T-helper 1 cell treated with Interleukin-12 subunit alpha and Interleukin-12 subunit beta and Interleukin-4 antibody, amounts not matched to agents 30 ng/mL and 1 ng/mL, for 36 hours (primary cell): ENCODE measurements around the gene CIAO2A. TPM values are rescaled to one million over a fixed set of nuclear protein-coding genes. Genes with fewer than 3 reads are reported as not detected.

Experiments used
- intact Hi-C: fragments of 100-400 bp; cut with micrococcal nuclease; formaldehyde crosslinking; loops from one replicate; pipeline ENCODE4 v1.15.1; 2024
- total RNA-seq: library from RNA; stranded (reverse); gene quantifications from 2 replicates; pipeline ENCODE4 v1.2.3, GENCODE V29; 2022

CIAO2A gene
- total RNA-seq, 1 donor from 2014 or later: 64.2 TPM

DNA sequence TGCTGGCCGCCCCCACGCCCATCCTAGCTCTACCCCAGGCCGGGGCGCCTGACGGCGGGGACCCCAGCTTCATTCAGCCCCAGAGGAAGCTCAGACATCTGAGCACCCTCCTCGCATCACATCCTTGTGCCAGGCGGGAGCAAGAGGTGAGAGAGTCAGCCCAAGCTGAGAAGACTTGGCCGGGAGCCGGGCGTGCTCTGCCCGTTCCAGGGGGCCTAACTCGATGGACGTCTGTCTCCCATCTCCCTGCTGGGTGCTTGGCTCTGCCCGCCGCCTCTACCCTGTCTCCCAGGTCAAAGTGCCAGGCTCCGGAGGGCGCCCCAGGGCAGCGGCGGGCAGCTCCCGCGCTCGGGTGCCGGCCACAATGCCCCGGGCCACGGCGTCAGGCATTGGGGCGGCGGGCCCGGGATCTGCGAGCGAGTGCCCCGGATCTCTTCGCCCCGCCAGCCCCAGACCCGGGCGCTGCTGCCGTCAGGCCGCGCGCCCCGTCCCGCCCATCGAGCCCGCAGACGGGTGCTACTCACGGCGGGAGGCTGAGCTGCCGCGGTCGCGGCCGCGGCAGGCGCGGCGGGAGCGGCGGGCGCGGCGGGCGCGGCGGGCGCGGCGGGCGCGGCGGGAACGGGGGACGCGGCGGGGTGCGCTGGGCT is 47.7 kb downstream of the CIAO2A start:
- intact Hi-C loops: loop anchor here (1.0 to 2.0 kb wide), 7 partner anchors 36 to 294 kb away; partner anchors contain the start of gene CIAO2A

- intact Hi-C loops: no loop called here
Observed at GRCh38 chr15:64045101-64045435, 48.6 kb downstream of the CIAO2A start.

GRCh38 chr15:64044300-64045100 is 49.1 kb downstream of the CIAO2A start:
- intact Hi-C loops: no loop called here

- intact Hi-C loops: no loop called here
Observed at GRCh38 chr15:64038878-64039610, 54.6 kb downstream of the CIAO2A start.

DNA sequence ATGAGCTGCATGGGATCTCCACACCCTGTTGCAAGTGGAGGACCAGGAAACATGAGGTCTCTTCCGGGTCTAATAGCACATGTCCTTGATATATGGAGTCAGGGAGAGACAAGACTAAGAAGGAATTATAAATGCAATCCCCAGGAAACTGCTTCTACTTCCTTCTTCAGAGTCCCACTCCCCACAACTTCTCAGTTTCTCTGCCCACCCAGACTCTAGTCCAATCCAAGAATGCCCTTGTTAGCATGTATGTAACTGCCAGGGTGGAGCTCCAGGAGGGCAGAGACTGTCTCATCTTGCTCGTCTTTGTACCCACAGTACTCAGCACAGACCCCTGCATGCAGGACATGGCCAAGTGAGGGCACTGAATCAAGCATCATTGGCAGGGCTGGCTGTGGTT is 55.7 kb downstream of the CIAO2A start:
- intact Hi-C loops: no loop called here

DNA sequence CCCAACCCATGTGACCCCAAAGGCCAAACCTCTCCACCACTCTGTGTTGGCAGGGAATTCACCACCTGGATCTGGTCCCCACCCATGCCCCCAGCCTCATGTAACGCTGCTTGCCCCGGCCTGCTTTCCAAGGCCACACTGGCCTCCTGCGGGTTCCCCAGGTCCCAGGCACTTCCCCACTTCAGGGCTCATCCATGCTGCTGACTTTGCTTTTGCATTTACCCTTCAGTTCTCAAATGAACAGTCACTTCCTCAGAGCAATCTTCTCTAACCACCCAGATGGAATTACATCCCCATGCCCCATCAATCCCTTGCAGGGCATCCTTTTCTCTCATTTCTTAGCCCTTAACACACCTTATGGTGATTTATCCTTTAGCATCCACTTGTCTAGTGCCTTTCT is 56.5 kb downstream of the CIAO2A start:
- intact Hi-C loops: no loop called here

GRCh38 chr15:64035525-64035924 is 58.1 kb downstream of the CIAO2A start:
- intact Hi-C loops: no loop called here

GRCh38 chr15:64034519-64034918 is 59.1 kb downstream of the CIAO2A start:
- intact Hi-C loops: no loop called here

DNA sequence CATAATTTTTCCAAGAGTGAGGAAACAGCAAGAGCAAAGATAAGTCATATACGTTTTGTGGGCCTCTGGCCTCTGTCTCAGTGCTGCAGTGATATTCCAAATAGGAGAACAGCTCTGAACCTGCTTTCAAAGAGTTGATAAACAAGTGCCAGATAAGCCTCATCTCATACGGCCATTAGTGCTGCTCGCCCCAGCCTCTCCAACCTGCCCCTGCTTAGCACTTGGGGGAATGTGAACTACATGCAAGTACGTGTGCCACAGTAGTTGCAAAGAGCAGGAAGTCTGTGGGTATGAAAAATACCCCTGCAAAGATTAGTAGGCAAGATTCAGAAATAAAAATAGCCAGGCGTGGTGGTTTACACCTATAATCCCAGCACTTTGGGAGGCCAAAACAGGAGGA is 61.3 kb downstream of the CIAO2A start:
- intact Hi-C loops: no loop called here

DNA sequence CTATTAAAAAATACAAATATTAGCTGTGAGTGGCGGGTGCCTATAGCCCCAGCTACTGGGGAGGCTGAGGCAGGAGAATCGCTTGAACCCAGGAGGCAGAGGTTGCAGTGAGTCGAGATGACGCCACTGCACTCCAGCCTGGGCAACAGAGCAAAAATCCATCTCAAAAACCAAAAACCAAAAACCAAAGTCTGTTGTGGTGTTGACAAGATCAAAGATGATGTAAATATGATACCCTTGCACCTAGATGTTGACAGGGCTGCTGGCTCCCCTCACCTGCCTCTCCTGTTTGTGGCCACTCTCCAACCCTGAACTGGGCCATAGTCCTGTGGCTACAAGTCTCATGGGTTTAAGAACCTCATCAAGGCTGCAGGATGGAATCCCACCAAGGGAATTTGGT is 63.5 kb downstream of the CIAO2A start:
- intact Hi-C loops: no loop called here

- intact Hi-C loops: loop anchor here (2.0 kb wide), 1 partner anchor 19 kb away; no protein-coding TSS in a partner anchor
Observed at GRCh38 chr15:64029633-64030032, 64.0 kb downstream of the CIAO2A start.

- intact Hi-C loops: loop anchor here (2.0 kb wide), 1 partner anchor 18 kb away; no protein-coding TSS in a partner anchor
Observed at GRCh38 chr15:64029110-64029509, 64.5 kb downstream of the CIAO2A start.

GRCh38 chr15:64026591-64026990 is 67.0 kb downstream of the CIAO2A start:
- intact Hi-C loops: no loop called here

GRCh38 chr15:64024172-64025050 is 69.2 kb downstream of the CIAO2A start:
- intact Hi-C loops: no loop called here

DNA sequence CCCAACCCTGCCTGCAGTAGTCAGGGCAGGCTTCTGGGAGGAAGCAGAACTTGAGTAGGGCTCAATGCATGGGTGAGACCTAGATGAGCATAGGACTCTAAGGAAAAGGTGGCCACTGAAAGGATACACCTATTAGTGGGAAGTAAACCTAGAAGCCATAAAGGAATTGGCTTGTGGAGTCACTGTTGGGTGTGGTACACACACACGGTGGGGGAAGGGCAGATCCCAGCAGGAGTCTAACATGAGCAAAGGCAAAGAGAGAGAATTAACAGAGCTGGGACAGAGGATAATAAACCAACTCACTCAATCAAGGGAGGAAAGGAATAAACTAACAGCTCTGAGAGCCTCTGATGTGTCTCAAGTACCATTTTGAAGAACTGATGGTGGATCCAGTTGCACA is 70.4 kb downstream of the CIAO2A start:
- intact Hi-C loops: no loop called here

DNA sequence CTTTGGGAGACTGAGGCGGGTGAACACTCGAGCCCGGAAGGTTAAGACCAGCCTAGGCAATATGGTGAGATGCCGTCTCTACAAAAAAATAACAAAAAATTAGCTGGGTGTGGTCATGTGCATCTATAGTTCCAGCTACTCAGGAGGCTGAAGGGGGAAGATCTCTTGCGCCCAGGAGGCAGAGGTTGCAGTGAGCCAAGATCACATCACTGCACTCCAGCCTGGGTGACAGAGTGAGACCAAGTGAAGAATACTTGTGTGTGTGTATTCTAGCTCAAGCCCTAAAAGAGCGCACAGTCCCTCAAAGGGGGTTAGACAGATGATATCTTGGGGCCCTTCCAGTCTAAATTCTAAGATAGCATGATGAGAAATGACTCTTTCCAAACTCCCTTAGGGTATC is 71.1 kb downstream of the CIAO2A start:
- intact Hi-C loops: no loop called here

Other genes starting within 250 kb of the CIAO2A start
- gene DAPK2, start 47.4 kb downstream of the CIAO2A start, total RNA-seq: 21.5 and 23.0 TPM in 2 replicates
- 142 and 146 TPM in 2 replicates for gene SNX1, start 2.1 kb upstream of the CIAO2A start, total RNA-seq
- 0.37 and 0.51 TPM in 2 replicates for gene SNX22, start 57.9 kb upstream of the CIAO2A start, total RNA-seq
- gene PPIB, start 69.2 kb upstream of the CIAO2A start, total RNA-seq: 541 and 558 TPM in 2 replicates